Spinal cord (tissue), 10 donors: ENCODE data around the gene FGG. TPM values are rescaled to one million over a fixed set of nuclear protein-coding genes. Genes with fewer than 3 reads are reported as not detected.
A peak's percentile ranks its signal among the peaks of the same experiment; 100 is the strongest.

Experiments used
- DNase-seq, 6 donors: peaks; one replicate each; pipeline versions ENCODE4 v3.0.0 to v3.0.0-alpha.2; 2013 to 2015; ENCODE audit warnings: low spot score in 6 of 6, low read depth in 4 of 6
- H3K27ac ChIP-seq: one replicate; pipeline ENCODE4 v1.5.1; 2013; ENCODE audit warnings: low read depth, low read length, control low read depth
- H3K27me3 ChIP-seq: one replicate; pipeline ENCODE4 v1.6.1; 2013; ENCODE audit warnings: low read length; ENCODE audit not compliant: control insufficient read depth, insufficient read depth
- H3K36me3 ChIP-seq: one replicate; pipeline ENCODE4 v1.6.1; 2013; ENCODE audit warnings: low read length; ENCODE audit not compliant: control insufficient read depth, insufficient read depth
- H3K4me1 ChIP-seq: one replicate; pipeline ENCODE4 v1.6.1; 2013; ENCODE audit warnings: low read length; ENCODE audit not compliant: control insufficient read depth, insufficient read depth
- H3K4me3 ChIP-seq: one replicate; pipeline ENCODE4 v1.5.1; 2013; ENCODE audit warnings: low read depth, low read length, control low read depth
- H3K9me3 ChIP-seq: one replicate; pipeline ENCODE4 v1.6.1; 2013; ENCODE audit warnings: low read length; ENCODE audit not compliant: control insufficient read depth, insufficient read depth
- WGBS: methylation state at CpG from one replicate; pipeline ENCODE4 v1.1.5; 2013; ENCODE audit warnings: missing lambda C conversion rate; ENCODE audit not compliant: insufficient coverage; 5-methylcytosine and 5-hydroxymethylcytosine counted together
- polyA plus RNA-seq, 2 donors: library from polyadenylated mRNA; unstranded; fragments of 120-200 nt; gene quantifications; one replicate each; pipeline ENCODE4 v1.2.1, GENCODE V29; 2013; ENCODE audit not compliant: insufficient read length in 2 of 2
- total RNA-seq, 2 donors: library from RNA; depleted of rRNA in 1 of 2; stranded (reverse); fragments of 120-200 nt in 1 of 2; fragments of >200 nt in 1 of 2; gene quantifications; one replicate each; pipeline versions ENCODE4 v1.2.3 to v1.2.4, GENCODE V29; 2013 to 2014
- donor health status: healthy.

The FGG gene
- total and polyA plus RNA-seq, 4 donors = 1.4 TPM; not detected in 3

- no peaks in the 10 kb centered on the region for H3K9me3 ChIP-seq
- no peak overlapping the region for H3K4me3 ChIP-seq
- DNase-seq = no peak
- H3K27ac ChIP-seq = no peak overlapping the region
- no peaks in the 10 kb centered on the region for H3K27me3 ChIP-seq
- no peaks in the 10 kb centered on the region for H3K36me3 ChIP-seq
- WGBS = no CpG with 5 or more reads among the region's 3 CpGs
- H3K4me1 ChIP-seq = no peaks in the 10 kb centered on the region
Observed at GRCh38 chr4:154574311-154574710, 38.1 kb downstream of the FGG start.

- no peak overlapping the region for H3K27ac ChIP-seq
- no peaks in the 10 kb centered on the region for H3K36me3 ChIP-seq
- no peaks in the 10 kb centered on the region for H3K27me3 ChIP-seq
- 86% methylated on average over 4 of the region's 5 CpGs for WGBS
- no peaks in the 10 kb centered on the region for H3K4me1 ChIP-seq
- no peak for DNase-seq
- no peaks in the 10 kb centered on the region for H3K9me3 ChIP-seq
- H3K4me3 ChIP-seq = no peak overlapping the region
Observed at GRCh38 chr4:154573190-154573870, 39.1 kb downstream of the FGG start.

- DNase-seq = no peak
- Histone ChIP-seq H3K27me3 (no peaks in the 10 kb centered on the region), H3K9me3 (no peaks in the 10 kb centered on the region), H3K27ac (no peak overlapping the region), H3K4me3 (no peak overlapping the region), H3K4me1 (no peaks in the 10 kb centered on the region), H3K36me3 (no peaks in the 10 kb centered on the region)
- WGBS = 83% methylated on average over 1 of the region's 5 CpGs
Observed at GRCh38 chr4:154569584-154569983, 42.9 kb downstream of the FGG start.

GRCh38 chr4:154569028-154569427, 43.4 kb downstream of the FGG start:
- H3K9me3 ChIP-seq = no peaks in the 10 kb centered on the region
- no peak overlapping the region for H3K4me3 ChIP-seq
- DNase-seq = no peak
- H3K27ac ChIP-seq = no peak overlapping the region
- H3K4me1 ChIP-seq = no peaks in the 10 kb centered on the region
- WGBS = 60% methylated on average over 2 of the region's 3 CpGs
- no peaks in the 10 kb centered on the region for H3K36me3 ChIP-seq
- H3K27me3 ChIP-seq = no peaks in the 10 kb centered on the region

- Histone ChIP-seq H3K9me3 (no peaks in the 10 kb centered on the region), H3K27ac (no peak overlapping the region), H3K36me3 (no peaks in the 10 kb centered on the region), H3K4me1 (no peaks in the 10 kb centered on the region), H3K4me3 (no peak overlapping the region), H3K27me3 (no peaks in the 10 kb centered on the region)
- DNase-seq = no peak
- WGBS = 100% methylated on average over 1 of the region's 5 CpGs
Observed at GRCh38 chr4:154566639-154567204, 45.7 kb downstream of the FGG start.

GRCh38 chr4:154565704-154566103, 46.8 kb downstream of the FGG start:
- 94% methylated on average over 6 of the region's 6 CpGs for WGBS
- Histone ChIP-seq H3K27me3 (no peaks in the 10 kb centered on the region), H3K36me3 (no peaks in the 10 kb centered on the region), H3K27ac (no peak overlapping the region), H3K9me3 (no peaks in the 10 kb centered on the region), H3K4me1 (no peaks in the 10 kb centered on the region), H3K4me3 (no peak overlapping the region)
- DNase-seq = no peak

GRCh38 chr4:154564311-154564710, 48.1 kb downstream of the FGG start:
- Histone ChIP-seq H3K27ac (no peak overlapping the region), H3K36me3 (no peaks in the 10 kb centered on the region), H3K4me3 (no peak overlapping the region), H3K9me3 (no peaks in the 10 kb centered on the region), H3K27me3 (no peaks in the 10 kb centered on the region), H3K4me1 (no peaks in the 10 kb centered on the region)
- no CpG with 5 or more reads among the region's 1 CpG for WGBS
- DNase-seq = no peak

GRCh38 chr4:154562697-154563254, 49.7 kb downstream of the FGG start, which contains the start of gene FGB:
FGB (plus strand) TSS chr4:154563011; CDS start chr4:154563019, 8 bp downstream.
- no CpG with 5 or more reads among the region's 2 CpGs for WGBS
- H3K9me3 ChIP-seq = no peaks in the 10 kb centered on the region
- no peaks in the 10 kb centered on the region for H3K4me1 ChIP-seq
- DNase-seq = no peak
- no peaks in the 10 kb centered on the region for H3K27me3 ChIP-seq
- no peak within 1 kb of the TSS for H3K4me3 ChIP-seq
- H3K36me3 ChIP-seq = no peaks in the 10 kb centered on the region
- no peak within 1 kb of the TSS for H3K27ac ChIP-seq

GRCh38 chr4:154560824-154561231, 51.6 kb downstream of the FGG start:
- Histone ChIP-seq H3K27ac (no peak overlapping the region), H3K4me3 (no peak overlapping the region), H3K36me3 (no peaks in the 10 kb centered on the region), H3K4me1 (no peaks in the 10 kb centered on the region), H3K9me3 (no peaks in the 10 kb centered on the region), H3K27me3 (no peaks in the 10 kb centered on the region)
- 93% methylated on average over 3 of the region's 4 CpGs for WGBS
- DNase-seq = peak in 2 of 6 donors; percentile 2 to 4

- Histone ChIP-seq H3K27me3 (no peaks in the 10 kb centered on the region), H3K27ac (no peak overlapping the region), H3K4me3 (no peak overlapping the region), H3K36me3 (no peaks in the 10 kb centered on the region), H3K9me3 (no peaks in the 10 kb centered on the region), H3K4me1 (no peaks in the 10 kb centered on the region)
- WGBS = no CpG with 5 or more reads among the region's 1 CpG
- no peak for DNase-seq
Observed at GRCh38 chr4:154560419-154560801, 52.0 kb downstream of the FGG start.
